Type B pancreatic cell (in vitro differentiated cells): ENCODE measurements around the gene EMC9. TPM values are rescaled to one million over a fixed set of nuclear protein-coding genes. Genes with fewer than 3 reads are reported as not detected.

Experiments used
- DNase-seq: peaks from one replicate; pipeline ENCODE4 v3.0.0; 2021; ENCODE audit warnings: mixed read lengths; ENCODE audit not compliant: unreplicated experiment; ENCODE audit errors: extremely low spot score
- H3K27ac Mint-ChIP-seq: 2 replicates; pipeline ENCODE4 v1.8.0; 2021; ENCODE audit warnings: mild to moderate bottlenecking, mixed read lengths
- H3K27me3 Mint-ChIP-seq: 2 replicates; pipeline ENCODE4 v1.8.0; 2021; ENCODE audit warnings: mixed read lengths
- H3K36me3 Mint-ChIP-seq: 2 replicates; pipeline ENCODE4 v1.8.0; 2021; ENCODE audit warnings: mixed read lengths
- H3K4me1 Mint-ChIP-seq: one replicate; pipeline ENCODE4 v1.8.0; 2021; ENCODE audit warnings: mixed read lengths; ENCODE audit not compliant: unreplicated experiment
- H3K4me3 Mint-ChIP-seq: 2 replicates; pipeline ENCODE4 v1.8.0; 2021; ENCODE audit warnings: mild to moderate bottlenecking, mixed read lengths
- H3K9me3 Mint-ChIP-seq: 2 replicates; pipeline ENCODE4 v1.8.0; 2021; ENCODE audit warnings: mixed read lengths
- CTCF ChIP-seq: fragments of 200-600 bp; sonication (generic); conservative IDR thresholded peaks from 2 replicates; pipeline ENCODE4 v1.5.0; 2021; ENCODE audit warnings: antibody characterized with exemption, mild to moderate bottlenecking
- total RNA-seq: library from RNA; stranded (reverse); gene quantifications from 2 replicates; pipeline ENCODE4 v1.2.1, GENCODE V29; 2021; ENCODE audit warnings: low replicate concordance

EMC9 gene
- total RNA-seq, 1 donor from 2014 or later: 25.9 TPM

GRCh38 chr14:24156840-24157239 lies 15.4 kb upstream of the EMC9 start:
- Mint-ChIP-seq H3K36me3 (peaks cover 21% of the 10 kb centered on the region), H3K4me3 (no peak overlapping the region)

DNA sequence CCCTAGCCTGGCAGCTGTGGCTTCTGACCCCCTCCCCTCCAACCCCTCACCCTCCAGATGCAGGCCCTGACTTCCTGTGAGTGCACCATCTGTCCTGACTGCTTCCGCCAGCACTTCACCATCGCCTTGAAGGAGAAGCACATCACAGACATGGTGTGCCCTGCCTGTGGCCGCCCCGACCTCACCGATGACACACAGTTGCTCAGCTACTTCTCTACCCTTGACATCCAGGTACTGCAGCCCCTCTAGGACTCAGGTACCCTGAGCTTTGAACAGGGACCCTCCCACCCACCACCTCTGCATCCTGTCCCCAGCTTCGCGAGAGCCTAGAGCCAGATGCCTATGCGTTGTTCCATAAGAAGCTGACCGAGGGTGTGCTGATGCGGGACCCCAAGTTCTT lies 13.7 kb upstream of the EMC9 start:
- Mint-ChIP-seq H3K36me3 (peaks cover 19% of the 10 kb centered on the region), H3K27me3 (no peaks in the 10 kb centered on the region)

More at GRCh38 chr14:24156840-24157239, 15.4 kb upstream of the EMC9 start:
- Mint-ChIP-seq H3K27me3 (no peaks in the 10 kb centered on the region), H3K27ac (no peak overlapping the region), H3K9me3 (no peaks in the 10 kb centered on the region), H3K4me1 (peaks cover 10% of the 10 kb centered on the region)
- no peak for TF ChIP-seq CTCF
- DNase-seq: no peak

GRCh38 chr14:24151404-24152080 lies 10.2 kb upstream of the EMC9 start:
- no peak overlapping the region for H3K4me3 Mint-ChIP-seq
- TF ChIP-seq CTCF: no peak
- no peak overlapping the region for H3K27ac Mint-ChIP-seq
- no peaks in the 10 kb centered on the region for H3K9me3 Mint-ChIP-seq
- no peaks in the 10 kb centered on the region for H3K27me3 Mint-ChIP-seq
- no peak for DNase-seq
- peaks cover 19% of the 10 kb centered on the region for H3K36me3 Mint-ChIP-seq
- H3K4me1 Mint-ChIP-seq: peaks cover 12% of the 10 kb centered on the region

More for the DNA sequence above, 13.7 kb upstream of the EMC9 start:
- Mint-ChIP-seq H3K4me3 (no peak overlapping the region), H3K27ac (no peak overlapping the region), H3K4me1 (no peaks in the 10 kb centered on the region), H3K9me3 (no peaks in the 10 kb centered on the region)
- DNase-seq: no peak
- TF ChIP-seq CTCF: no peak

DNA sequence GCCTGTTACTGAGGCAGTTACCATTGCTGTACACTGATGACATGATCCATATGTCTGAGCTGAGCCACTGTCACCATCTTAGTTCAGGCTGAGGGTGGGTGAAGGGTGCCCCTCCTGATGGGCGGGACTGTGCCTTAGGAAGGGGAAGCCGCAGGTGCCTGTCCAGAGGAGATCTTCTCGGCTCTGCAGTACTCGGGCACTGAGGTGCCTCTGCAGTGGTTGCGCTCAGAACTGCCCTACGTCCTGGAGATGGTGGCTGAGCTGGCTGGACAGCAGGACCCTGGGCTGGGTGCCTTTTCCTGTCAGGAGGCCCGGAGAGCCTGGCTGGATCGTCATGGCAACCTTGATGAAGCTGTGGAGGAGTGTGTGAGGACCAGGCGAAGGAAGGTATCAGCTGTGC lies 9.6 kb upstream of the EMC9 start:
- H3K9me3 Mint-ChIP-seq: no peaks in the 10 kb centered on the region
- TF ChIP-seq CTCF: no peak
- H3K4me3 Mint-ChIP-seq: no peak overlapping the region
- peaks cover 16% of the 10 kb centered on the region for H3K4me1 Mint-ChIP-seq
- H3K27me3 Mint-ChIP-seq: no peaks in the 10 kb centered on the region
- H3K36me3 Mint-ChIP-seq: peaks cover 18% of the 10 kb centered on the region
- no peak for DNase-seq
- H3K27ac Mint-ChIP-seq: no peak overlapping the region

GRCh38 chr14:24150567-24150966 lies 9.2 kb upstream of the EMC9 start:
- TF ChIP-seq CTCF: no peak
- DNase-seq: no peak
- Mint-ChIP-seq H3K27ac (no peak overlapping the region), H3K4me3 (no peak overlapping the region), H3K27me3 (no peaks in the 10 kb centered on the region), H3K9me3 (no peaks in the 10 kb centered on the region), H3K36me3 (peaks cover 14% of the 10 kb centered on the region), H3K4me1 (peaks cover 21% of the 10 kb centered on the region)
